ENCODE data around the gene GRB10. TPM values are rescaled to one million over a fixed set of nuclear protein-coding genes. Genes with fewer than 3 reads are reported as not detected.

Gene GRB10
- total and polyA plus RNA-seq, 9 donors = 10.0 to 93.3 (median 27.8) TPM

DNA sequence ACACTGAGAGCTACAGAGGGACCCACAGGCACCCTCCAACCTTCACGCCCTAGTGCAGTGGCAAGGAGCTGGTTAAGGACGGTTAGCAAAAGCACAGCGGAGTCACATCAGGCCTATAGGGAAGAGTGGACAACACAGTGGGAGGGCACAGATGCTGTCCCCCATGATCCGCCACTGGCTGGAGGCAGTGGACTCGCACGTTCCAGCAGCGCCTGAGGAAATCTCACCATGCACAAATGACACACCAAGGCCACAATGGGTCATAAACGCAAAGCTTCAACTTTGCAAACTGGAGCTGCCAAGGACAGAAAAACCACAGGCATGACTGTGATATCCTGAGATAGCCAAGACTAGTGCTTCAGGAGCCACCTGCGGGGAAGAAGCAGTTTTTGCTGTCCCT, 58.8 kb downstream of the GRB10 start:
- no peak for DNase-seq
- 95 to 96% (median 96%) methylated on average over 9 of the region's 9 CpGs for WGBS, 3 donors
- intact Hi-C loops (cut with DNase I) = no loop called here
- Histone ChIP-seq H3K9me3 (no peaks in the 10 kb centered on the region), H3K27ac (no peak overlapping the region), H3K4me1 (ENCODE audit: insufficient read depth) (peaks cover 8% of the 10 kb centered on the region), H3K36me3 (no peaks in the 10 kb centered on the region), H3K27me3 (no peaks in the 10 kb centered on the region), H3K4me3 (no peak overlapping the region)
- TF ChIP-seq, protein P1, sequence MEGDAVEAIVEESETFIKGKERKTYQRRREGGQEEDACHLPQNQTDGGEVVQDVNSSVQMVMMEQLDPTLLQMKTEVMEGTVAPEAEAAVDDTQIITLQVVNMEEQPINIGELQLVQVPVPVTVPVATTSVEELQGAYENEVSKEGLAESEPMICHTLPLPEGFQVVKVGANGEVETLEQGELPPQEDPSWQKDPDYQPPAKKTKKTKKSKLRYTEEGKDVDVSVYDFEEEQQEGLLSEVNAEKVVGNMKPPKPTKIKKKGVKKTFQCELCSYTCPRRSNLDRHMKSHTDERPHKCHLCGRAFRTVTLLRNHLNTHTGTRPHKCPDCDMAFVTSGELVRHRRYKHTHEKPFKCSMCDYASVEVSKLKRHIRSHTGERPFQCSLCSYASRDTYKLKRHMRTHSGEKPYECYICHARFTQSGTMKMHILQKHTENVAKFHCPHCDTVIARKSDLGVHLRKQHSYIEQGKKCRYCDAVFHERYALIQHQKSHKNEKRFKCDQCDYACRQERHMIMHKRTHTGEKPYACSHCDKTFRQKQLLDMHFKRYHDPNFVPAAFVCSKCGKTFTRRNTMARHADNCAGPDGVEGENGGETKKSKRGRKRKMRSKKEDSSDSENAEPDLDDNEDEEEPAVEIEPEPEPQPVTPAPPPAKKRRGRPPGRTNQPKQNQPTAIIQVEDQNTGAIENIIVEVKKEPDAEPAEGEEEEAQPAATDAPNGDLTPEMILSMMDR (IDR thresholded peaks at IDR 0.05) = no peak
- no peak for TF ChIP-seq EP300 (IDR thresholded peaks at IDR 0.05)

DNA sequence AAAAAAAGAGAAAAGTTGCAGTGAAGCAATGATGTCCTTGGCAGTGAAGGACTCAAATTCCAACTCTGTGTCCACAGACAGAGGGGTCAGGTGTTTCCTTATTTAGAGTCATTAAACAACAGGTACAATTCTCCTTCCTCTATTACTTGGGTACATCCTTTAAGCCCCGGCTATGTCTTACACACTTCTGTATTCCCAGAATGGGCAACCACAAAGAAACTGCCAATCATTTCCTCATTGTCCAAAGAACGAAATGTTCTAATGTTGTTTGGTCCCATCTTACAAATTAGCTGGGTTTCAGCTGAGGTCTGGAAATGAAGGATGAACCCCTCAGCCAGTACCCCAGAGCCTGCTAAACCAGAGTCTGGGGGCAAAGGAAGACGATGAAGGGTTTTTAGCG, 59.5 kb downstream of the GRB10 start:
- intact Hi-C loops (cut with DNase I) = no loop called here
- no peak for DNase-seq
- 94 to 99% (median 98%) methylated on average over 4 of the region's 4 CpGs for WGBS, 3 donors
- Histone ChIP-seq H3K27me3 (no peaks in the 10 kb centered on the region), H3K36me3 (no peaks in the 10 kb centered on the region), H3K4me1 (ENCODE audit: insufficient read depth) (peaks cover 8% of the 10 kb centered on the region), H3K4me3 (no peak overlapping the region), H3K9me3 (no peaks in the 10 kb centered on the region), H3K27ac (no peak overlapping the region)
- TF ChIP-seq, protein P1 (IDR thresholded peaks at IDR 0.05) = no peak
- no peak for TF ChIP-seq POLR2A (IDR thresholded peaks at IDR 0.05)
- TF ChIP-seq EP300 (IDR thresholded peaks at IDR 0.05) = no peak

DNA sequence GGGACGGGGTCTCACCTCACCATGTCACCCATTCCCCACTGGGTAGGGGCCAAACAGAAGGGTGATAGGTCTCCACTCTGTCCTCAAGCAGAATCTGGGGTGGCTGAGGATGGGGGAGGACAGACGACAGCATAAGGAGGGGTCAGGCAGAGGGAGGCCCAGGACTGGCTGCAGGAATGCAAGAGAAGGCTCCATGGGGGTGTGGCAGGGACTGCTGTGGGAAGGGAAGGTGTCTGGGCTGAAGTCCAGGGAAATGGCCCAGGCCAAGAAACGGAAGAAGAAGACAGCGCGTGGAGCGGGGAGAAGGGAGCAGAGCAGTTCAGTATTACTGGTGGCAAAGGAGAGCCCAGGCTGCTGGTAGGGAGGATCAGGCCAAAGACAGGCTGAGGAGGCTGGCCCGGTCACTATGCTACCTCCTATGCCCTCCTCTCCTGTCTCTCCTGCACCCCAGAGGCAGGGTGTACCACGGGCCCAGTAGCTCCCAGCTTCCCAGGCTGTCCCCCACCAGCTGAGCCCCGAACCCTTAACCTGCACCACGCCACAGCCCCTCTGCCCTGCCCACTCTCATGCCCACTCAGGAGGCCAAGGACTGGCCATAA, 60.9 kb downstream of the GRB10 start:
- no peak overlapping the region for H3K4me3 ChIP-seq
- no peak for DNase-seq
- no peaks in the 10 kb centered on the region for H3K9me3 ChIP-seq
- 74 to 89% (median 85%) methylated on average over 10 of the region's 10 CpGs for WGBS, 3 donors
- intact Hi-C loops (cut with DNase I) = no loop called here
- TF ChIP-seq, protein P1 (IDR thresholded peaks at IDR 0.05) = no peak
- no peak for TF ChIP-seq EP300 (IDR thresholded peaks at IDR 0.05)
- TF ChIP-seq POLR2A (IDR thresholded peaks at IDR 0.05) = no peak
- no peak overlapping the region for H3K27ac ChIP-seq
- H3K27me3 ChIP-seq = no peaks in the 10 kb centered on the region
- H3K36me3 ChIP-seq = no peaks in the 10 kb centered on the region
- H3K4me1 ChIP-seq (ENCODE audit: insufficient read depth) = peaks cover 6% of the 10 kb centered on the region

DNA sequence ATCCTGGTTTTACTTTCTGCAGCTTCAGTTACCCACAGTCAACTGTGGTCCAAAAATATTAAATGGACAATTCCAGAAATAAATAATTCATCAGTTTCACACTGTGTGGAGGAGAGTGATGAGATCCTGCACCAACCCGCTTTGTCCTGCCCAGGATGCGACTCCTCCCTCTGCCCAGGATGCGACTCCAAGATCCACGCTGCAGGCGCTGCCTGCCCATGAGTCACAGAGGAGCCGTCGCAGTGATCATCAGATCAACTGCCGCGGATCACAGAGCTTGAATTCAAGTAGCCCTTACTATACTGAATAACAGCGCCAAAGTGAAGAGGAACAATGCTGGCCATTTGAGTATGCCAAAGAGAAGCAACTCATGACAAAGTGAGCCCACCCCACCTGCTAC, 61.5 kb downstream of the GRB10 start:
- WGBS, 3 donors = 90 to 93% (median 91%) methylated on average over 10 of the region's 10 CpGs

More for the DNA sequence above, 61.5 kb downstream of the GRB10 start:
- intact Hi-C loops (cut with DNase I) = no loop called here
- Histone ChIP-seq H3K4me3 (no peak overlapping the region), H3K36me3 (no peaks in the 10 kb centered on the region), H3K9me3 (no peaks in the 10 kb centered on the region), H3K4me1 (ENCODE audit: insufficient read depth) (peaks cover 6% of the 10 kb centered on the region), H3K27me3 (no peaks in the 10 kb centered on the region), H3K27ac (no peak overlapping the region)
- TF ChIP-seq, protein P1 (IDR thresholded peaks at IDR 0.05) = no peak
- TF ChIP-seq POLR2A (IDR thresholded peaks at IDR 0.05) = no peak
- TF ChIP-seq EP300 (IDR thresholded peaks at IDR 0.05) = no peak
- no peak for DNase-seq

All from ovary (tissue), 9 donors.